GM10248 (cell line): ENCODE measurements around the gene OAS3.

Experiments
- CTCF ChIA-PET: fragments of 300-600 bp; sonication (Branson Sonifier 250); formaldehyde crosslinking; extraction: SDS; loops from one replicate; lab custom pipeline; 2021; ENCODE audit warnings: antibody characterized with exemption; lab: Yijun Ruan, JAX
- POLR2A ChIA-PET: fragments of 350-650 bp; sonication (Branson Sonifier 250); formaldehyde crosslinking; extraction: SDS; loops from one replicate; lab custom pipeline; 2020; ENCODE audit warnings: antibody characterized with exemption; lab: Yijun Ruan, JAX
- DNase-seq: peaks from one replicate; pipeline ENCODE4 v3.0.0; 2012; ENCODE audit errors: extremely low spot score
- CTCF ChIP-seq: IDR thresholded peaks from 2 replicates; pipeline ENCODE4 v1.5.1; 2012; ENCODE audit warnings: mild to moderate bottlenecking, low read depth; ENCODE audit errors: extremely low read depth, missing control alignments, control extremely low read depth

The OAS3 gene

GRCh38 chr12:112961536-112961935 lies 23.3 kb downstream of the OAS3 start:
- ChIA-PET CTCF (interaction anchor here (1.1 to 2.0 kb wide), 5 partner anchors 11 to 224 kb away, joined by 3 to 5 read pairs (median 3); partner anchors contain the start of genes DDX54, OAS2 and RITA1), POLR2A (no interaction called here)
- no peak for TF ChIP-seq CTCF
- DNase-seq = no peak

DNA sequence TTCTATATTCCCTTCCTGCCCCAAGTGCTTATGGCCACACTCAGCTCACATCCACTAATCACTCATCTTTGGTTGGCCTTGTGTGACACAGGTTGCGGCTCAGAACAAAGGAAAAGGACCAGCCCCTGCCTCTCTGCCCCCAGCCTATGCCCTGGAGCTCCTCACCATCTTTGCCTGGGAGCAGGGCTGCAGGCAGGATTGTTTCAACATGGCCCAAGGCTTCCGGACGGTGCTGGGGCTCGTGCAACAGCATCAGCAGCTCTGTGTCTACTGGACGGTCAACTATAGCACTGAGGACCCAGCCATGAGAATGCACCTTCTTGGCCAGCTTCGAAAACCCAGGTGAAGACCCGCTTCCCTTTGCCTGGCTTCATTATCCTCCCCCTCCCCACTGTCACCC lies 24.3 kb downstream of the OAS3 start:
- ChIA-PET POLR2A (no interaction called here), CTCF (interaction anchor here (1.1 to 2.0 kb wide), 4 partner anchors 10 to 31 kb away, joined by 3 to 5 read pairs (median 4); partner anchors contain the start of gene OAS2)
- no peak for TF ChIP-seq CTCF
- no peak for DNase-seq

DNA sequence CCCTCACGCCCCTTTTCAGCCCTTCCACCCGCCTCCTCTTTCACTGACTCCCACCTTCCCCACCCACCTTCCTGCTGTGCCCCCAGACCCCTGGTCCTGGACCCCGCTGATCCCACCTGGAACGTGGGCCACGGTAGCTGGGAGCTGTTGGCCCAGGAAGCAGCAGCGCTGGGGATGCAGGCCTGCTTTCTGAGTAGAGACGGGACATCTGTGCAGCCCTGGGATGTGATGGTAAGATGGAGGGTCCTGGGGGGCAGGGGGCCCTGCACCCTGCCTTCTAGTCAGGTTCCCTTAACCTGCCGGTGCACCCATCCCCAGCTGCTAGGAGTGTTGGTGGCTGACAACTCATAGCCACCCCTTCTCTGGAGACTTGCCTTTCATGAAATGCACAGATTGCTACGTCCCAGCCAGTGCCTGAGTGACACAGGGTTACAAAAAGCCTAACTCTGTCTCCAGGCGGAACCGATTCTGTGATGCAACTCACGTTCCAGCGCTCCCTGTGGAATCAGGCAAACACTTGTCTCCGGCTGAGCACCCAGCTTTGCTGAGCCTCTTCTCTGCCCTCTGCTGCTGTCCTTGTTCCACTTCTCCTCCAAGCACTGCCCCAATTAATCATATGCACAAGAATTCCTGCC lies 25.1 kb downstream of the OAS3 start:
- no peak for TF ChIP-seq CTCF
- DNase-seq = no peak
- POLR2A ChIA-PET = no interaction called here
- CTCF ChIA-PET = interaction anchor here (1.7 to 2.0 kb wide), 2 partner anchors 9 to 12 kb away, joined by 4 to 5 read pairs; no protein-coding TSS in a partner anchor

- POLR2A ChIA-PET = no interaction called here
- DNase-seq = no peak
- TF ChIP-seq CTCF = no peak
- CTCF ChIA-PET = interaction anchor here (1.2 kb wide), 1 partner anchor 13 kb away, joined by 5 read pairs; the partner anchor contains the start of gene OAS2
These were observed 25.9 kb downstream of the OAS3 start for GRCh38 chr12:112964067-112964670.

DNA sequence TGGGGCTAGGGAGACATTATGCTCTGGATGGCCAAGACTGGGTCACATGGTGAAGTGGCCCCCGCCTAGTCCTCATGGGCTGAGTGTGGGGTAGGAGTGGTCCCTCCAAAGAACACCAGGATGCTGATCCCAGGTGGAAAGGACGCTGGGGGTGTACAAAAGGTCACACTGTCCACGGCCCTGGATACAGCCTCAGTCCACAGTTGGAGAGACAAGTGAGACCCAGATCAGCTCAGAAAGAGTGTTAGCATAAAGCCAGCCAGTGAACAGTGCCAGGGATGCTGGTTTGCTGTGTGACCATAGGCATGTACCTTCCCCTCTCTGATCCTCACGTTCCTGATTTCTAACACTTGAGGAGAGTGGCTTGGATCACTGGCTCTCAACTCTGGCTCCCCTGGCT lies 26.6 kb downstream of the OAS3 start:
- CTCF ChIA-PET = interaction anchor here (1.2 kb wide), 1 partner anchor 13 kb away, joined by 5 read pairs; the partner anchor contains the start of gene OAS2
- POLR2A ChIA-PET = no interaction called here
- TF ChIP-seq CTCF = no peak
- no peak for DNase-seq

GRCh38 chr12:112965643-112966042 lies 27.4 kb downstream of the OAS3 start:
- ChIA-PET CTCF (no interaction called here), POLR2A (no interaction called here)
- no peak for TF ChIP-seq CTCF
- DNase-seq = no peak
